Psoas muscle (tissue), 8 donors: ENCODE measurements around the gene IGDCC3. TPM values are rescaled to one million over a fixed set of nuclear protein-coding genes. Genes with fewer than 3 reads are reported as not detected.
A peak's percentile ranks its signal among the peaks of the same experiment; 100 is the strongest.

Source experiments
- ATAC-seq, 4 donors: fragments of 200-7000 bp; cut with Tn5 transposase; one replicate each; pipeline ENCODE4 v1.9.1; 2020; ENCODE audit warnings: moderate library complexity in 3 of 4, mild to moderate bottlenecking in 2 of 4
- DNase-seq, 2 donors: peaks; one replicate each; pipeline ENCODE4 v3.0.0-alpha.2; 2020
- H3K27ac ChIP-seq: fragments of 200-600 bp; one replicate; pipeline ENCODE4 v1.8.0; 2022
- H3K27me3 ChIP-seq, 3 donors: fragments of 200-600 bp in 1 of 3; one replicate each; pipeline versions ENCODE4 v1.6.1 to v1.8.0; 2013 to 2022; ENCODE audit warnings: low read length in 2 of 3, mild to moderate bottlenecking in 2 of 3, moderate library complexity in 1 of 3; ENCODE audit not compliant: insufficient read depth in 3 of 3
- H3K36me3 ChIP-seq, 2 donors: fragments of 200-600 bp in 1 of 2; one replicate each; pipeline versions ENCODE4 v1.6.1 to v1.8.0; 2013 to 2022; ENCODE audit warnings: low read depth in 1 of 2, mild to moderate bottlenecking in 1 of 2, moderate library complexity in 1 of 2; ENCODE audit not compliant: insufficient read depth in 1 of 2
- H3K4me1 ChIP-seq: fragments of 200-600 bp; one replicate; pipeline ENCODE4 v1.8.0; 2022
- H3K4me3 ChIP-seq: fragments of 200-600 bp; one replicate; pipeline ENCODE4 v1.8.0; 2022; ENCODE audit warnings: mild to moderate bottlenecking
- H3K9me3 ChIP-seq: fragments of 200-600 bp; one replicate; pipeline ENCODE4 v1.8.0; 2022
- CTCF ChIP-seq: fragments of 200-600 bp; IDR thresholded peaks from one replicate; pipeline ENCODE4 v1.8.0; 2022; ENCODE audit warnings: antibody characterized with exemption
- WGBS, 3 donors: extraction: QIAGEN DNeasy Blood & Tissue Kit; methylation state at CpG; one replicate each; pipeline versions ENCODE4 v1.1.6 to v1.1.7; 2013; 5-methylcytosine and 5-hydroxymethylcytosine counted together
- intact Hi-C, 2 donors: fragments of 100-400 bp; cut with DNase I; formaldehyde crosslinking; loops; one replicate each; pipeline versions ENCODE4 v1.11.0 to v1.14.2; 2022
- polyA plus RNA-seq, 3 donors: library from polyadenylated mRNA; stranded (reverse); fragments of 200-250 nt; gene quantifications; one replicate each; pipeline ENCODE4 v1.2.3, GENCODE V29; 2013
- total RNA-seq, 4 donors: library from RNA; stranded (reverse); fragmentation: NEBNext Ultra II Directional in 2 of 4; extraction: Animal tissue kit (Norgen Biotek cat#: 25700) in 2 of 4; gene quantifications; one replicate each; pipeline versions ENCODE4 v1.2.1 to v1.2.4, GENCODE V29; 2021 to 2023
- donor health status: healthy with polysubstance abuse.
- donor health status: DM: no; HTN: no; CAD: no; lungs with moderate emphysema.
- donor health status: Bipolar disorder and iron deficiency.
- donor health status: healthy.
- donor health status: DM: yes; HTN: yes; CAD: no.
- donor health status: DM: no; HTN: no; CAD: no.
- donor health status: DM: no; HTN: no; CAD: no.
- donor health status: DM: yes; HTN: yes; CAD: no.

The IGDCC3 gene
- total and polyA plus RNA-seq, 7 donors = not detected

GRCh38 chr15:65330934-65331645, 46.7 kb downstream of the IGDCC3 start:
- no peak overlapping the region for H3K4me3 ChIP-seq
- no peak overlapping the region for H3K27ac ChIP-seq
- peak in 1 of 2 donors; percentile 47 for DNase-seq
- H3K9me3 ChIP-seq = no peaks in the 10 kb centered on the region
- TF ChIP-seq CTCF = no peak
- H3K27me3 ChIP-seq = no peaks in the 10 kb centered on the region
- no peak for ATAC-seq
- no peaks in the 10 kb centered on the region for H3K4me1 ChIP-seq
- intact Hi-C loops = no loop called here
- WGBS, 3 donors = 93 to 94% (median 94%) methylated on average over 22 of the region's 22 CpGs
- no peaks in the 10 kb centered on the region for H3K36me3 ChIP-seq

GRCh38 chr15:65329984-65330735, 47.6 kb downstream of the IGDCC3 start:
- Histone ChIP-seq H3K4me3 (no peak overlapping the region), H3K27me3 (no peaks in the 10 kb centered on the region), H3K27ac (no peak overlapping the region), H3K4me1 (no peaks in the 10 kb centered on the region), H3K9me3 (no peaks in the 10 kb centered on the region), H3K36me3 (no peaks in the 10 kb centered on the region)
- ATAC-seq = peak in 1 of 4 donors; percentile 34
- intact Hi-C loops = no loop called here
- peak in 1 of 2 donors; percentile 39 for DNase-seq
- 74 to 83% (median 76%) methylated on average over 18 of the region's 18 CpGs for WGBS, 3 donors
- TF ChIP-seq CTCF = no peak

- peak in 1 of 2 donors; percentile 25 for DNase-seq
- no peak for TF ChIP-seq CTCF
- intact Hi-C loops = no loop called here
- Histone ChIP-seq H3K36me3 (no peaks in the 10 kb centered on the region), H3K9me3 (no peaks in the 10 kb centered on the region), H3K4me1 (no peaks in the 10 kb centered on the region), H3K27ac (no peak overlapping the region), H3K27me3 (no peaks in the 10 kb centered on the region), H3K4me3 (no peak overlapping the region)
- WGBS, 3 donors = 94 to 95% (median 94%) methylated on average over 20 to 21 of the region's 21 CpGs
- ATAC-seq = no peak
Measured at GRCh38 chr15:65329288-65329983, 48.4 kb downstream of the IGDCC3 start.

GRCh38 chr15:65328506-65329287, 49.1 kb downstream of the IGDCC3 start:
- intact Hi-C loops = no loop called here
- DNase-seq (peak in 1 of 2 donors; percentile 50), ATAC-seq (no peak)
- TF ChIP-seq CTCF = no peak
- WGBS, 3 donors = 91 to 95% (median 94%) methylated on average over 17 to 21 of the region's 21 CpGs
- Histone ChIP-seq H3K4me1 (no peaks in the 10 kb centered on the region), H3K27ac (no peak overlapping the region), H3K4me3 (no peak overlapping the region), H3K27me3 (no peaks in the 10 kb centered on the region), H3K9me3 (no peaks in the 10 kb centered on the region), H3K36me3 (no peaks in the 10 kb centered on the region)
